Breast epithelium (tissue), 3 donors: Measurements from ENCODE around the gene DCDC2C.

Source experiments
- POLR2A ChIP-seq: fragments of 450-650 bp; IDR thresholded peaks from one replicate; pipeline ENCODE4 v1.6.1; 2016; ENCODE audit warnings: antibody characterized with exemption, mild to moderate bottlenecking, moderate library complexity
- POLR2AphosphoS5 ChIP-seq, 3 donors: sonication (generic); formaldehyde crosslinking; IDR thresholded peaks; one replicate each; pipeline ENCODE4 v1.6.1; 2017; ENCODE audit warnings: antibody characterized with exemption in 3 of 3
- TF ChIP-seq, protein P1 (sequence below), 3 donors: fragments of 450-650 bp; IDR thresholded peaks; one replicate each; pipeline ENCODE4 v1.5.1; 2016 to 2017; ENCODE audit warnings: antibody characterized with exemption in 3 of 3, mild to moderate bottlenecking in 3 of 3, moderate library complexity in 3 of 3

DNA sequence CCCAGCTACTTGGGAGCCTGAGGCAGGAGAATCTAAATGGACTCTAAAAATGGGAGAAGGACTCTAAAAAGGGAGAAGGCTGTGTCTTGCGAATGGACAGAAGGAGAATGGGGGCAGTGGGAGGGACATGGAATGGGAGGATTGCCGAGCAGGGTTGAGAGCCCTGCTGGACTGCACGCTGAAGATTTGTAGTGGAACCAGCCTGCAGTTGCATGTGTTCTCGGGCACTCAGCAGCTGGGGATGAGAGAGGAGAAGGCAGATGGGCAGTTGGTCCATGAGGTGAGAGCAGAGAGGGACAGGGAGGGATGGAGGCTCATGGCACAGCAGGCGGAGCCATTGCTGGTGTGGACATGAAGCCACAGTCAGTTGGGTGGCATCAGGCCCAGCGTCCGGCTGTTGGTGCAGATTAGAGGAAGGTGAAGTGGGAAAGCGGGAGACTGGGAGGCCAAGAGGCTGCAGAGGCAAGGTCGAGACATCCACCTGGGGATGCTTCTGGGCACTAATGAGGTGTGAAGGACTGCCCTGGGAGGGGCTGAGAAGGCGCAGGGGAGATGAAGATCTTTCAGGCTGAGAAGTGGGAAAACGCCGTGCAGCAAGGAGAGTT is 40.7 kb downstream of the DCDC2C start:
- TF ChIP-seq, protein P1, sequence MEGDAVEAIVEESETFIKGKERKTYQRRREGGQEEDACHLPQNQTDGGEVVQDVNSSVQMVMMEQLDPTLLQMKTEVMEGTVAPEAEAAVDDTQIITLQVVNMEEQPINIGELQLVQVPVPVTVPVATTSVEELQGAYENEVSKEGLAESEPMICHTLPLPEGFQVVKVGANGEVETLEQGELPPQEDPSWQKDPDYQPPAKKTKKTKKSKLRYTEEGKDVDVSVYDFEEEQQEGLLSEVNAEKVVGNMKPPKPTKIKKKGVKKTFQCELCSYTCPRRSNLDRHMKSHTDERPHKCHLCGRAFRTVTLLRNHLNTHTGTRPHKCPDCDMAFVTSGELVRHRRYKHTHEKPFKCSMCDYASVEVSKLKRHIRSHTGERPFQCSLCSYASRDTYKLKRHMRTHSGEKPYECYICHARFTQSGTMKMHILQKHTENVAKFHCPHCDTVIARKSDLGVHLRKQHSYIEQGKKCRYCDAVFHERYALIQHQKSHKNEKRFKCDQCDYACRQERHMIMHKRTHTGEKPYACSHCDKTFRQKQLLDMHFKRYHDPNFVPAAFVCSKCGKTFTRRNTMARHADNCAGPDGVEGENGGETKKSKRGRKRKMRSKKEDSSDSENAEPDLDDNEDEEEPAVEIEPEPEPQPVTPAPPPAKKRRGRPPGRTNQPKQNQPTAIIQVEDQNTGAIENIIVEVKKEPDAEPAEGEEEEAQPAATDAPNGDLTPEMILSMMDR (IDR thresholded peaks at IDR 0.05) = no peak
- TF ChIP-seq POLR2A (no peak), POLR2AphosphoS5 (IDR thresholded peaks at IDR 0.05) (no peak)
